Lower lobe of right lung (tissue), 2 donors: Measurements from ENCODE around the gene ELFN2. TPM values are rescaled to one million over a fixed set of nuclear protein-coding genes. Genes with fewer than 3 reads are reported as not detected.

Source experiments
- ATAC-seq, 2 donors: fragments of 200-7000 bp; cut with Tn5 transposase; one replicate each; pipeline ENCODE4 v1.9.1; 2020 to 2022; ENCODE audit warnings: mild to moderate bottlenecking in 2 of 2, moderate library complexity in 2 of 2
- DNase-seq: peaks from one replicate; pipeline ENCODE4 v3.0.0-alpha.2; 2020
- H3K27ac ChIP-seq: fragments of 200-600 bp; one replicate; pipeline ENCODE4 v1.8.0; 2022
- H3K27me3 ChIP-seq: fragments of 200-600 bp; one replicate; pipeline ENCODE4 v1.8.0; 2022; ENCODE audit warnings: low read depth
- H3K36me3 ChIP-seq: fragments of 200-600 bp; one replicate; pipeline ENCODE4 v1.8.0; 2022; ENCODE audit warnings: mild to moderate bottlenecking
- H3K4me1 ChIP-seq: fragments of 200-600 bp; one replicate; pipeline ENCODE4 v1.8.0; 2022
- H3K4me3 ChIP-seq: fragments of 200-600 bp; one replicate; pipeline ENCODE4 v1.8.0; 2022; ENCODE audit warnings: mild to moderate bottlenecking
- H3K9me3 ChIP-seq: fragments of 200-600 bp; one replicate; pipeline ENCODE4 v1.8.0; 2022
- CTCF ChIP-seq: fragments of 200-600 bp; IDR thresholded peaks from one replicate; pipeline ENCODE4 v1.8.0; 2022; ENCODE audit warnings: antibody characterized with exemption, mild to moderate bottlenecking
- intact Hi-C: fragments of 100-400 bp; cut with DNase I; formaldehyde crosslinking; loops from one replicate; pipeline ENCODE4 v1.11.0; 2022
- total RNA-seq: library from RNA; stranded (reverse); fragmentation: NEBNext Ultra II Directional; extraction: Animal tissue kit (Norgen Biotek cat#: 25700); gene quantifications from one replicate; pipeline ENCODE4 v1.2.1, GENCODE V29; 2021
- donor health status: DM: no; HTN: yes; CAD: no; lungs with severe emphysema.

Gene ELFN2
- total RNA-seq, 1 donor from 2014 or later, result 0.89 TPM

DNA sequence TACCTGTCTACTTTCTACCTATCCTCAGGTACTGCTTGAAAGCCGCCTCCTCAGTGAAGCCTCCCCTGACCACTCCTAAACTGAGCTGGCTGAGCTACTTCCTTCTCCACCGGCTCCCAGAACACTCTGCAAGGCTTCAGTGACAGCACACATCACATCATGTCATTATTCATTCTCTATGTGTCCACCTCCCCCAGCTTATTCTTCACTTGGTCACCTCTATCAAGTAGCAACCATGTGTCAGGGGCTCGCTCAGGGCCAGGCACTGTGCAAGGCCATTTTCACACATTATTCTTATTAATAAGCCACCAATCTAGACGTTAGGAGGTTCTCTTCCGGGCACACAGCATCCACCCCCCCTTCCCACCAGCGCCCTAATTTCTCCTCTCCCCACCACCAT, 3.7 kb upstream of the ELFN2 start:
- intact Hi-C loops, result no loop called here
- no peaks in the 10 kb centered on the region for H3K36me3 ChIP-seq
- ATAC-seq, result no peak
- H3K27ac ChIP-seq, result no peak overlapping the region
- no peaks in the 10 kb centered on the region for H3K9me3 ChIP-seq
- TF ChIP-seq CTCF, result no peak
- H3K4me1 ChIP-seq, result peaks cover 12% of the 10 kb centered on the region
- no peak for DNase-seq
- peaks cover 71% of the 10 kb centered on the region for H3K27me3 ChIP-seq
- H3K4me3 ChIP-seq, result no peak overlapping the region

GRCh38 chr22:37428649-37429586, 1.6 kb upstream of the ELFN2 start:
- H3K27me3 ChIP-seq, result peaks cover 72% of the 10 kb centered on the region
- no peak overlapping the region for H3K27ac ChIP-seq
- H3K4me3 ChIP-seq, result no peak overlapping the region
- TF ChIP-seq CTCF, result peak; percentile 78
- ATAC-seq (peak; percentile 37 to 58), DNase-seq (no peak)
- no peaks in the 10 kb centered on the region for H3K36me3 ChIP-seq
- peaks cover 12% of the 10 kb centered on the region for H3K4me1 ChIP-seq
- intact Hi-C loops, result no loop called here
- H3K9me3 ChIP-seq, result no peaks in the 10 kb centered on the region

GRCh38 chr22:37427711-37428635, 694 bp upstream of the ELFN2 start:
- H3K36me3 ChIP-seq, result no peaks in the 10 kb centered on the region
- DNase-seq (no peak), ATAC-seq (no peak)
- no peak overlapping the region for H3K27ac ChIP-seq
- H3K9me3 ChIP-seq, result no peaks in the 10 kb centered on the region
- peaks cover 12% of the 10 kb centered on the region for H3K4me1 ChIP-seq
- H3K27me3 ChIP-seq, result peaks cover 66% of the 10 kb centered on the region
- no peak for TF ChIP-seq CTCF
- H3K4me3 ChIP-seq, result peak overlapping the region; percentile 50
- intact Hi-C loops, result no loop called here

DNA sequence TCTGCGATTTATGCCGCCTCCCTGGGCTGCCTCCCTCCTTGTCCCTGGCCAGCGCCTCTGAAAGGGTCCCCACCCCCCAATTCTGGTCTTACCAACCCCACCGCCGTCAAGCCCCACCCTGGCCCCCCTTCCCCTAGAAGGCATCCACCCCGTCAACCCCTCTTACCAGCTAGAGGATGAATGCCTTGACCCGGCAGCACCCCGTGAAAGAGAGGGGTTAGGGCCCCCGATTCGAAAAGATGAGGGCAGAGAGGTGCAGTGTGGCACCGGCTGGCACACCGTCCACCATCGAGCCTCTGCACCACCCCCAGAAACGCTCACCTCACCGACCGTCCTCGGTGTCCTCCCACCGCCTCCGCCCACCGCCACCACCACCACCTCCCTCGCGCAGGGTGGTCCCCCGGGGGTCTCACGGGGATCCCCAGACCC, 559 bp downstream of the ELFN2 start:
- intact Hi-C loops, result no loop called here

More for the DNA sequence above, 559 bp downstream of the ELFN2 start:
- ATAC-seq, result peak in 1 of 2 donors; percentile 22
- H3K27me3 ChIP-seq, result peaks cover 70% of the 10 kb centered on the region
- H3K36me3 ChIP-seq, result no peaks in the 10 kb centered on the region
- H3K9me3 ChIP-seq, result no peaks in the 10 kb centered on the region
- no peak for DNase-seq
- H3K4me3 ChIP-seq, result peak overlapping the region; percentile 50
- H3K27ac ChIP-seq, result no peak overlapping the region
- H3K4me1 ChIP-seq, result peaks cover 12% of the 10 kb centered on the region
- TF ChIP-seq CTCF, result no peak
